Rectal smooth muscle tissue (tissue), 1 donor: ENCODE measurements around the gene SLC39A10.
A peak's percentile ranks its signal among the peaks of the same experiment; 100 is the strongest.
"Not testable (repeated sequence)": the region's sequence is repeated elsewhere in the genome, so short reads cannot be mapped to it uniquely, and the experiment has no call there.

Source experiments
- H3K27ac ChIP-seq: one replicate; pipeline ENCODE4 v1.7.0; 2013; ENCODE audit warnings: low read depth, low read length, inconsistent platforms
- H3K27me3 ChIP-seq: one replicate; pipeline ENCODE4 v1.7.0; 2013; ENCODE audit warnings: low read length; ENCODE audit not compliant: control insufficient read depth, insufficient read depth
- H3K36me3 ChIP-seq: one replicate; pipeline ENCODE4 v1.7.0; 2013; ENCODE audit warnings: low read length; ENCODE audit not compliant: control insufficient read depth, insufficient read depth
- H3K4me1 ChIP-seq: one replicate; pipeline ENCODE4 v1.7.0; 2013; ENCODE audit warnings: low read length; ENCODE audit not compliant: control insufficient read depth, insufficient read depth
- H3K4me3 ChIP-seq: one replicate; pipeline ENCODE4 v1.7.0; 2013; ENCODE audit warnings: low read length
- H3K9ac ChIP-seq: one replicate; pipeline ENCODE4 v1.7.0; 2013; ENCODE audit warnings: low read length

Gene SLC39A10

GRCh38 chr2:195649629-195650190 is 7.3 kb upstream of the SLC39A10 start:
- Histone ChIP-seq H3K4me3 (no peak overlapping the region), H3K36me3 (no peaks in the 10 kb centered on the region), H3K9ac (no peak overlapping the region), H3K27me3 (no peaks in the 10 kb centered on the region), H3K27ac (no peak overlapping the region), H3K4me1 (no peaks in the 10 kb centered on the region)

- no peak overlapping the region for H3K9ac ChIP-seq
- H3K27ac ChIP-seq = no peak overlapping the region
- H3K4me1 ChIP-seq = no peaks in the 10 kb centered on the region
- H3K36me3 ChIP-seq = no peaks in the 10 kb centered on the region
- H3K27me3 ChIP-seq = no peaks in the 10 kb centered on the region
- no peak overlapping the region for H3K4me3 ChIP-seq
These were observed 6.0 kb upstream of the SLC39A10 start for GRCh38 chr2:195651046-195651445.

GRCh38 chr2:195652911-195653310 is 4.1 kb upstream of the SLC39A10 start:
- no peak overlapping the region for H3K27ac ChIP-seq
- no peak overlapping the region for H3K9ac ChIP-seq
- no peaks in the 10 kb centered on the region for H3K4me1 ChIP-seq
- no peaks in the 10 kb centered on the region for H3K27me3 ChIP-seq
- H3K36me3 ChIP-seq = no peaks in the 10 kb centered on the region
- no peak overlapping the region for H3K4me3 ChIP-seq

- Histone ChIP-seq H3K27ac (peak overlapping the region; percentile 94), H3K9ac (peak overlapping the region; percentile 52), H3K4me3 (peak overlapping the region; percentile 95), H3K4me1 (no peaks in the 10 kb centered on the region), H3K36me3 (no peaks in the 10 kb centered on the region), H3K27me3 (no peaks in the 10 kb centered on the region)
These were observed 716 bp upstream of the SLC39A10 start for GRCh38 chr2:195656161-195656858.

GRCh38 chr2:195657634-195658540 is 861 bp downstream of the SLC39A10 start:
- Histone ChIP-seq H3K9ac (peak overlapping the region; percentile 97), H3K27me3 (no peaks in the 10 kb centered on the region), H3K4me1 (no peaks in the 10 kb centered on the region), H3K27ac (peak overlapping the region; percentile 97), H3K4me3 (peak overlapping the region; percentile 95), H3K36me3 (no peaks in the 10 kb centered on the region)

GRCh38 chr2:195658541-195658890 is 1.5 kb downstream of the SLC39A10 start:
- Histone ChIP-seq H3K4me3 (peak overlapping the region; percentile 95), H3K27ac (peak overlapping the region; percentile 97), H3K9ac (no peak overlapping the region)

GRCh38 chr2:195659114-195659513 is 2.1 kb downstream of the SLC39A10 start:
- Histone ChIP-seq H3K4me3 (peak overlapping the region; percentile 6), H3K9ac (no peak overlapping the region), H3K36me3 (no peaks in the 10 kb centered on the region), H3K27ac (no peak overlapping the region), H3K4me1 (no peaks in the 10 kb centered on the region), H3K27me3 (no peaks in the 10 kb centered on the region)

More at GRCh38 chr2:195658541-195658890, 1.5 kb downstream of the SLC39A10 start:
- H3K4me1 ChIP-seq = no peaks in the 10 kb centered on the region
- H3K36me3 ChIP-seq = no peaks in the 10 kb centered on the region
- H3K27me3 ChIP-seq = no peaks in the 10 kb centered on the region

GRCh38 chr2:195659982-195660890 is 3.2 kb downstream of the SLC39A10 start:
- Histone ChIP-seq H3K27ac (no peak overlapping the region), H3K36me3 (no peaks in the 10 kb centered on the region), H3K9ac (no peak overlapping the region), H3K4me3 (no peak overlapping the region), H3K27me3 (no peaks in the 10 kb centered on the region), H3K4me1 (no peaks in the 10 kb centered on the region)

- no peak overlapping the region for H3K9ac ChIP-seq
- H3K36me3 ChIP-seq = no peaks in the 10 kb centered on the region
- H3K4me1 ChIP-seq = no peaks in the 10 kb centered on the region
- H3K27me3 ChIP-seq = no peaks in the 10 kb centered on the region
- no peak overlapping the region for H3K4me3 ChIP-seq
- no peak overlapping the region for H3K27ac ChIP-seq
These were observed 5.1 kb downstream of the SLC39A10 start for GRCh38 chr2:195662138-195662537.

- Histone ChIP-seq H3K9ac (no peak overlapping the region), H3K4me3 (no peak overlapping the region), H3K27ac (no peak overlapping the region), H3K27me3 (no peaks in the 10 kb centered on the region), H3K4me1 (no peaks in the 10 kb centered on the region), H3K36me3 (no peaks in the 10 kb centered on the region)
These were observed 6.0 kb downstream of the SLC39A10 start for GRCh38 chr2:195663007-195663406.

- Histone ChIP-seq H3K9ac (no peak overlapping the region), H3K27me3 (no peaks in the 10 kb centered on the region), H3K4me3 (no peak overlapping the region), H3K4me1 (no peaks in the 10 kb centered on the region), H3K27ac (no peak overlapping the region), H3K36me3 (no peaks in the 10 kb centered on the region)
These were observed 7.5 kb downstream of the SLC39A10 start for GRCh38 chr2:195664528-195664927.

GRCh38 chr2:195665153-195665552 is 8.1 kb downstream of the SLC39A10 start:
- H3K4me3 ChIP-seq, H3K27ac ChIP-seq, H3K36me3 ChIP-seq, H3K9ac ChIP-seq, H3K27me3 ChIP-seq, H3K4me1 ChIP-seq: not testable (repeated sequence)
